Esophagus muscularis mucosa (tissue), 4 donors: ENCODE data around the gene CCNG1.

ENCODE experiments used
- CTCF ChIP-seq, 3 experiments: fragments of 200-600 bp in 2 of 3; fragments of 450-650 bp in 1 of 3; sonication (generic) in 2 of 3; IDR thresholded peaks; one replicate each; pipeline ENCODE4 v1.5.1; 2017 to 2019; ENCODE audit warnings: antibody characterized with exemption in 3 of 3, mild to moderate bottlenecking in 2 of 3, moderate library complexity in 1 of 3
- EP300 ChIP-seq: sonication (generic); formaldehyde crosslinking; IDR thresholded peaks from one replicate; pipeline ENCODE4 v1.6.1; 2017; ENCODE audit warnings: antibody characterized with exemption
- POLR2A ChIP-seq: fragments of 450-650 bp; IDR thresholded peaks from one replicate; pipeline ENCODE4 v1.6.1; 2017; ENCODE audit warnings: antibody characterized with exemption, moderate library complexity, mild to moderate bottlenecking, low read depth
- POLR2AphosphoS5 ChIP-seq, 2 donors: sonication (generic); formaldehyde crosslinking; IDR thresholded peaks; one replicate each; pipeline ENCODE4 v1.6.1; 2017; ENCODE audit warnings: antibody characterized with exemption in 2 of 2

GRCh38 chr5:163458778-163459385 lies 21.5 kb downstream of the CCNG1 start:
- no peak for TF ChIP-seq CTCF (IDR thresholded peaks at IDR 0.05)
- TF ChIP-seq POLR2A: no peak
- TF ChIP-seq POLR2AphosphoS5 (IDR thresholded peaks at IDR 0.05): no peak
- no peak for TF ChIP-seq EP300
